GM21447 (cell line): ENCODE measurements around the gene CACFD1.

ENCODE experiments used
- ATAC-seq: cut with Tn5 transposase; IDR thresholded peaks from one replicate; pipeline ENCODE4 v1.9.1; 2021; ENCODE audit not compliant: unreplicated experiment

CACFD1 gene

GRCh38 chr9:133515615-133516255 lies 56.0 kb downstream of the CACFD1 start:
- no peak for ATAC-seq

- no peak for ATAC-seq
These were observed 56.6 kb downstream of the CACFD1 start for GRCh38 chr9:133516256-133516960.

- ATAC-seq: no peak
These were observed 57.2 kb downstream of the CACFD1 start for GRCh38 chr9:133516961-133517350.

- ATAC-seq: no peak
These were observed 57.9 kb downstream of the CACFD1 start for GRCh38 chr9:133517711-133518110.

GRCh38 chr9:133518200-133518599 lies 58.4 kb downstream of the CACFD1 start:
- ATAC-seq: no peak

GRCh38 chr9:133518706-133519449 lies 59.1 kb downstream of the CACFD1 start:
- ATAC-seq: no peak

- ATAC-seq: no peak
These were observed 59.9 kb downstream of the CACFD1 start for GRCh38 chr9:133519693-133520092.

- ATAC-seq: no peak
These were observed 60.5 kb downstream of the CACFD1 start for GRCh38 chr9:133520121-133520835.
